ENCODE data around the gene INF2. TPM values are rescaled to one million over a fixed set of nuclear protein-coding genes. Genes with fewer than 3 reads are reported as not detected.
A peak's percentile ranks its signal among the peaks of the same experiment; 100 is the strongest.
"Not testable (repeated sequence)": the region's sequence is repeated elsewhere in the genome, so short reads cannot be mapped to it uniquely, and the experiment has no call there.

INF2 gene
- polyA plus RNA-seq, 2 donors: 26.6 to 41.9 TPM

GRCh38 chr14:104745431-104745830 is 56.0 kb downstream of the INF2 start:
- Histone ChIP-seq H3K27ac (ENCODE audit: low read depth in 2 of 2, low read length in 1 of 2) (no peak overlapping the region), H3K4me3 (ENCODE audit: low read depth in 1 of 2, low read length in 2 of 2) (no peak overlapping the region), H3K27me3 (ENCODE audit: control insufficient read depth in 1 of 2, insufficient read depth in 2 of 2, low read length in 2 of 2) (no peaks in the 10 kb centered on the region), H3K9me3 (ENCODE audit: control insufficient read depth in 2 of 2, insufficient read depth in 1 of 2, low read depth in 1 of 2, low read length in 1 of 2) (no peaks in the 10 kb centered on the region), H3K36me3 (ENCODE audit: control insufficient read depth in 2 of 2, insufficient read depth in 2 of 2, low read length in 1 of 2) (peaks cover 0 to 11% of the 10 kb centered on the region in 2 donors), H3K4me1 (ENCODE audit: control insufficient read depth in 2 of 2, insufficient read depth in 2 of 2, low read length in 1 of 2) (peaks cover 2 to 28% of the 10 kb centered on the region in 2 donors)
- 95% methylated on average over 9 of the region's 9 CpGs for WGBS, 2 donors

- Histone ChIP-seq H3K4me3 (ENCODE audit: low read depth in 1 of 2, low read length in 2 of 2) (no peak overlapping the region), H3K27me3 (ENCODE audit: control insufficient read depth in 1 of 2, insufficient read depth in 2 of 2, low read length in 2 of 2) (no peaks in the 10 kb centered on the region), H3K9me3 (ENCODE audit: control insufficient read depth in 2 of 2, insufficient read depth in 1 of 2, low read depth in 1 of 2, low read length in 1 of 2) (no peaks in the 10 kb centered on the region), H3K27ac (ENCODE audit: low read depth in 2 of 2, low read length in 1 of 2) (peak overlapping the region; percentile 68 to 71), H3K4me1 (ENCODE audit: control insufficient read depth in 2 of 2, insufficient read depth in 2 of 2, low read length in 1 of 2) (peaks cover 2 to 28% of the 10 kb centered on the region in 2 donors), H3K36me3 (ENCODE audit: control insufficient read depth in 2 of 2, insufficient read depth in 2 of 2, low read length in 1 of 2) (peaks cover 0 to 7% of the 10 kb centered on the region in 2 donors)
- 42 to 59% methylated on average over 13 of the region's 13 CpGs for WGBS, 2 donors
Measured at GRCh38 chr14:104746071-104746545, 56.7 kb downstream of the INF2 start.

GRCh38 chr14:104746934-104747481 is 57.6 kb downstream of the INF2 start:
- Histone ChIP-seq H3K27ac (ENCODE audit: low read depth in 2 of 2, low read length in 1 of 2) (peak overlapping the region; percentile 68 to 71), H3K36me3 (ENCODE audit: control insufficient read depth in 2 of 2, insufficient read depth in 2 of 2, low read length in 1 of 2) (peaks cover 0 to 7% of the 10 kb centered on the region in 2 donors)
- 24 to 46% methylated on average over 7 of the region's 7 CpGs for WGBS, 2 donors

GRCh38 chr14:104747876-104748275 is 58.5 kb downstream of the INF2 start:
- Histone ChIP-seq H3K36me3 (ENCODE audit: control insufficient read depth in 2 of 2, insufficient read depth in 2 of 2, low read length in 1 of 2) (peaks cover 0 to 7% of the 10 kb centered on the region in 2 donors), H3K9me3 (ENCODE audit: control insufficient read depth in 2 of 2, insufficient read depth in 1 of 2, low read depth in 1 of 2, low read length in 1 of 2) (no peaks in the 10 kb centered on the region), H3K4me1 (ENCODE audit: control insufficient read depth in 2 of 2, insufficient read depth in 2 of 2, low read length in 1 of 2) (peaks cover 2 to 34% of the 10 kb centered on the region in 2 donors), H3K4me3 (ENCODE audit: low read depth in 1 of 2, low read length in 2 of 2) (no peak overlapping the region), H3K27me3 (ENCODE audit: control insufficient read depth in 1 of 2, insufficient read depth in 2 of 2, low read length in 2 of 2) (no peaks in the 10 kb centered on the region), H3K27ac (ENCODE audit: low read depth in 2 of 2, low read length in 1 of 2) (peak overlapping the region; percentile 62 to 71)
- 48 to 72% methylated on average over 9 of the region's 9 CpGs for WGBS, 2 donors

More at GRCh38 chr14:104746934-104747481, 57.6 kb downstream of the INF2 start:
- no peaks in the 10 kb centered on the region for H3K9me3 ChIP-seq (ENCODE audit: control insufficient read depth in 2 of 2, insufficient read depth in 1 of 2, low read depth in 1 of 2, low read length in 1 of 2)
- H3K27me3 ChIP-seq (ENCODE audit: control insufficient read depth in 1 of 2, insufficient read depth in 2 of 2, low read length in 2 of 2): no peaks in the 10 kb centered on the region
- no peak overlapping the region for H3K4me3 ChIP-seq (ENCODE audit: low read depth in 1 of 2, low read length in 2 of 2)
- peaks cover 2 to 31% of the 10 kb centered on the region in 2 donors for H3K4me1 ChIP-seq (ENCODE audit: control insufficient read depth in 2 of 2, insufficient read depth in 2 of 2, low read length in 1 of 2)

- peak overlapping the region; percentile 70 to 71 for H3K27ac ChIP-seq (ENCODE audit: low read depth in 2 of 2, low read length in 1 of 2)
- WGBS, 2 donors: 36 to 50% methylated on average over 11 of the region's 11 CpGs
Measured at GRCh38 chr14:104749111-104749649, 59.8 kb downstream of the INF2 start.

DNA sequence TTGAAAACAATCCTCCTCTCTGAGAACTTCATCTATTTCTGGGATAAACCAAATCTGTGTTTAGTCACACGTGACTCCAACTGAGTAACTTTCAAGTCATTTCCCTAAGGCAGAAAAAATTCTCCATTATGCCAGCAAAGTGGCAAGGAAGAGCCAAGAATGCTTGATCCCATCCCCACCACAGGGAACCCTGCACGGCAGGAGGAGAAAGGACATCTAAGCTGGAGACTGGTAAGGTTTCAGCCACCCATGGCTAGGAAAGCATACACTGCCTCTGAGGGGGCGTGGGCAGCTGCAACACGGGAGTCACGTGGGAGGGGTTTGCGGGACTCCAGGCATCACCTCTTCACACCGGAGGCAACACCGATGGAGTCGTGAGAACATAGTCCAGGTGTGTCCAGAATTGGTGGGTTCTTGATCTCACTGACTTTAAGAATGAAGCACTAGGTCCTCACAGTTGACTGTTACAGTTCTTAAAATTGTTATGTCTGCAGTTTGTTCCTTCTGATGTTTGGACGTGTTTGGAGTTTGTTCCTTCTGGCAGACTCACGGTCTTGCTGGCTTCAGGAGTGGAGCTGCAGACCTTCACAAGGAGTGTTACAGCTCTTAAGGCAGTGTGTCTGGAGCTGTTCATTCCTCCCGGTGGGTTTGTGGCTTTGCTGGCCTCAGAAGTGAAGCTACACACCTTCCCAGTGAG is 60.8 kb downstream of the INF2 start:
- no peaks in the 10 kb centered on the region for H3K9me3 ChIP-seq (ENCODE audit: control insufficient read depth in 2 of 2, insufficient read depth in 1 of 2, low read depth in 1 of 2, low read length in 1 of 2)
- 50 to 67% methylated on average over 12 of the region's 12 CpGs for WGBS, 2 donors
- H3K4me1 ChIP-seq (ENCODE audit: control insufficient read depth in 2 of 2, insufficient read depth in 2 of 2, low read length in 1 of 2): peaks cover 2 to 47% of the 10 kb centered on the region in 2 donors
- H3K27me3 ChIP-seq (ENCODE audit: control insufficient read depth in 1 of 2, insufficient read depth in 2 of 2, low read length in 2 of 2): no peaks in the 10 kb centered on the region
- H3K4me3 ChIP-seq (ENCODE audit: low read depth in 1 of 2, low read length in 2 of 2): no peak overlapping the region
- H3K36me3 ChIP-seq (ENCODE audit: control insufficient read depth in 2 of 2, insufficient read depth in 2 of 2, low read length in 1 of 2): peaks cover 0 to 2% of the 10 kb centered on the region in 2 donors
- H3K27ac ChIP-seq (ENCODE audit: low read depth in 2 of 2, low read length in 1 of 2): peak overlapping the region; percentile 42 to 44

More at GRCh38 chr14:104749111-104749649, 59.8 kb downstream of the INF2 start:
- Histone ChIP-seq H3K36me3 (ENCODE audit: control insufficient read depth in 2 of 2, insufficient read depth in 2 of 2, low read length in 1 of 2) (peaks cover 0 to 2% of the 10 kb centered on the region in 2 donors), H3K9me3 (ENCODE audit: control insufficient read depth in 2 of 2, insufficient read depth in 1 of 2, low read depth in 1 of 2, low read length in 1 of 2) (no peaks in the 10 kb centered on the region), H3K4me3 (ENCODE audit: low read depth in 1 of 2, low read length in 2 of 2) (no peak overlapping the region), H3K27me3 (ENCODE audit: control insufficient read depth in 1 of 2, insufficient read depth in 2 of 2, low read length in 2 of 2) (no peaks in the 10 kb centered on the region), H3K4me1 (ENCODE audit: control insufficient read depth in 2 of 2, insufficient read depth in 2 of 2, low read length in 1 of 2) (peaks cover 2 to 39% of the 10 kb centered on the region in 2 donors)

- not testable (repeated sequence) for H3K27me3 ChIP-seq (ENCODE audit: control insufficient read depth in 1 of 2, insufficient read depth in 2 of 2, low read length in 2 of 2); H3K36me3 ChIP-seq (ENCODE audit: control insufficient read depth in 2 of 2, insufficient read depth in 2 of 2, low read length in 1 of 2); H3K4me3 ChIP-seq (ENCODE audit: low read depth in 1 of 2, low read length in 2 of 2); H3K9me3 ChIP-seq (ENCODE audit: control insufficient read depth in 2 of 2, insufficient read depth in 1 of 2, low read depth in 1 of 2, low read length in 1 of 2)
- Histone ChIP-seq H3K4me1 (ENCODE audit: control insufficient read depth in 2 of 2, insufficient read depth in 2 of 2, low read length in 1 of 2) (peaks cover 2 to 44% of the 10 kb centered on the region in 2 donors), H3K27ac (ENCODE audit: low read depth in 2 of 2, low read length in 1 of 2) (peak overlapping the region in 1 of 2 donors; percentile 44)
- 86 to 87% methylated on average over 5 of the region's 5 CpGs for WGBS, 2 donors
Measured at GRCh38 chr14:104750753-104751057, 61.3 kb downstream of the INF2 start.

GRCh38 chr14:104751539-104752422 is 62.4 kb downstream of the INF2 start:
- Histone ChIP-seq H3K9me3 (ENCODE audit: control insufficient read depth in 2 of 2, insufficient read depth in 1 of 2, low read depth in 1 of 2, low read length in 1 of 2) (no peaks in the 10 kb centered on the region), H3K27ac (ENCODE audit: low read depth in 2 of 2, low read length in 1 of 2) (peak overlapping the region; percentile 84 to 88), H3K4me1 (ENCODE audit: control insufficient read depth in 2 of 2, insufficient read depth in 2 of 2, low read length in 1 of 2) (peaks cover 2 to 35% of the 10 kb centered on the region in 2 donors), H3K4me3 (ENCODE audit: low read depth in 1 of 2, low read length in 2 of 2) (peak overlapping the region; percentile 23 to 38), H3K36me3 (ENCODE audit: control insufficient read depth in 2 of 2, insufficient read depth in 2 of 2, low read length in 1 of 2) (peaks cover 0 to 13% of the 10 kb centered on the region in 2 donors), H3K27me3 (ENCODE audit: control insufficient read depth in 1 of 2, insufficient read depth in 2 of 2, low read length in 2 of 2) (no peaks in the 10 kb centered on the region)
- 79 to 82% methylated on average over 90 of the region's 90 CpGs for WGBS, 2 donors

GRCh38 chr14:104752423-104752734 is 63.0 kb downstream of the INF2 start:
- Histone ChIP-seq H3K4me3 (ENCODE audit: low read depth in 1 of 2, low read length in 2 of 2) (peak overlapping the region; percentile 38 to 83), H3K4me1 (ENCODE audit: control insufficient read depth in 2 of 2, insufficient read depth in 2 of 2, low read length in 1 of 2) (peaks cover 2 to 35% of the 10 kb centered on the region in 2 donors), H3K36me3 (ENCODE audit: control insufficient read depth in 2 of 2, insufficient read depth in 2 of 2, low read length in 1 of 2) (peaks cover 0 to 17% of the 10 kb centered on the region in 2 donors), H3K27ac (ENCODE audit: low read depth in 2 of 2, low read length in 1 of 2) (peak overlapping the region; percentile 84 to 88), H3K27me3 (ENCODE audit: control insufficient read depth in 1 of 2, insufficient read depth in 2 of 2, low read length in 2 of 2) (no peaks in the 10 kb centered on the region), H3K9me3 (ENCODE audit: control insufficient read depth in 2 of 2, insufficient read depth in 1 of 2, low read depth in 1 of 2, low read length in 1 of 2) (no peaks in the 10 kb centered on the region)
- WGBS, 2 donors: 4 to 5% methylated on average over 21 of the region's 21 CpGs

All from esophagus (tissue), 2 donors.